Fibroblast of pulmonary artery (primary cell): ENCODE results near the gene ERI3.
A peak's percentile ranks its signal among the peaks of the same experiment; 100 is the strongest.

Experiments
- DNase-seq: peaks from one replicate; pipeline ENCODE4 v3.0.0-alpha.2; 2010; ENCODE audit warnings: low read depth
- H3K4me3 ChIP-seq: replicated peaks from 2 replicates; pipeline ENCODE4 v1.5.1; 2011; ENCODE audit warnings: low read depth, mild to moderate bottlenecking, control low read depth, low read length, moderate library complexity
- CTCF ChIP-seq: IDR thresholded peaks from 2 replicates; pipeline ENCODE4 v1.5.1; 2011; ENCODE audit warnings: mild to moderate bottlenecking, control low read depth, low read length, inconsistent platforms; ENCODE audit errors: missing control alignments

Gene ERI3

GRCh38 chr1:44316231-44316759, 38.8 kb downstream of the ERI3 start:
- DNase-seq: no peak
- no peak overlapping the region for H3K4me3 ChIP-seq
- no peak for TF ChIP-seq CTCF

- no peak for DNase-seq
- no peak overlapping the region for H3K4me3 ChIP-seq
- TF ChIP-seq CTCF: no peak
Measured at GRCh38 chr1:44315521-44315920, 39.5 kb downstream of the ERI3 start.

GRCh38 chr1:44314452-44314851, 40.6 kb downstream of the ERI3 start:
- peak; percentile 15 for TF ChIP-seq CTCF
- no peak overlapping the region for H3K4me3 ChIP-seq
- DNase-seq: no peak

- H3K4me3 ChIP-seq: no peak overlapping the region
- TF ChIP-seq CTCF: no peak
- no peak for DNase-seq
Measured at GRCh38 chr1:44313265-44313918, 41.7 kb downstream of the ERI3 start.

- no peak overlapping the region for H3K4me3 ChIP-seq
- DNase-seq: no peak
- no peak for TF ChIP-seq CTCF
Measured at GRCh38 chr1:44312399-44313196, 42.5 kb downstream of the ERI3 start.

- no peak for DNase-seq
- no peak for TF ChIP-seq CTCF
- no peak overlapping the region for H3K4me3 ChIP-seq
Measured at GRCh38 chr1:44310006-44310405, 45.1 kb downstream of the ERI3 start.
